Measurements from ENCODE around the gene SH3GL2.
"Not testable (repeated sequence)": the region's sequence is repeated elsewhere in the genome, so short reads cannot be mapped to it uniquely, and the experiment has no call there.

The SH3GL2 gene

DNA sequence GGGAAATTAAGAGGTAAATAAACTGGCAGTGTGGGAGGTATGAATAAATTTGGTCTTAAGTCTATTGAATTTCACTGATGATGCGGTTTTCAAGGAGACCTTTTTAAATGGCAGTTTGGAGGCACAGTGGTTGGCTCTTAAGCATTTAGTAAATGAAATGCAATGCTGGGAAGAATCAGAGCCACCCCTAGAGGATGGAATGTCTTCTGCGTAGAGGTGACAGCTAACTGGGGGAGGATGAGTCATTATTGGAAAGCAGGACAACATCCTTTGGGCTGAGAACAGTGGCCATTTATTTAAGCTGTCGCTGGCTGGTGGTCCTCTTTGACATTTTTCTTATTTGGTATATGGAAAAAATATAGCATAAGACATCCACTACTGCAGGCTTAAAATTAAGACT is 163.2 kb downstream of the SH3GL2 start:
- in situ Hi-C loops (cut with MboI; ENCODE audit: low sequenced_read_pairs), result no loop called here

DNA sequence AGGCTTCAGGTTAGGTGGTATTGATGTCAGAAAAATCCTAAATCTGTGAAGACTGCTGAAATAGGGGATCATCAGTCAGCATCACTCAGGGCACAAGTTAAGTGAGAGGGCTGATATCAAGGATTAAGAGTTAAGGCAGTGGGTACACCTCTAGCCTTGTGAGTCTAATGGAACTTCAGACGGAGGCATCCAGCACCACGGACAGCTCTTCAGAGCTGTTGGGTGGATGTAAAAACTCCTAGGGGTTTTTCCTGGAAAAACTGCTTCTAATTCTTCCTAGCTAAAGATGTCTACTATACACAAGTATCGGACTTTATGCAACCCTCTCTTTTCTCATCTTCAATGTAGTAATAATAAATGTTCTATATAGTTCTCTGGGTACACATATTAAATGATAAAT is 165.9 kb downstream of the SH3GL2 start:
- in situ Hi-C loops (cut with MboI; ENCODE audit: low sequenced_read_pairs), result no loop called here

DNA sequence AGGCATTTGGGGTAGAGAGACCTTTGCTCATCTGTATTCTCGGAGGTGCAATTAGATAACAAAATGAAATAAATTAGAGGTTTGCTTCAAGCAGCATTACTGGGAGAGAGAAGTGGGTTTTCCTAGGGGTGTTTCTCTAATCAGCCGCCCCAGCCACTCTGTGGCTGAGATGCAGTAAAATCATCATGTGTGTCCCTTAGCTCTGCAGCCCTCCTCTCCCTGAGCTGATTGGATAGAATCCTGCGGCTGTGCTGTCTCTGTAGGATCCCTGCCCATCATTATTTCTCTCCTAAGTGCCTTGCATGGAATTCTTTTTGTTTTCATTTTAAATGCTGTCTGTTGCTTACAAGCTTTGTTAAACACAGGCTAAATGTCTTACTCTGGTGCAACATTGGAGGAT is 171.4 kb downstream of the SH3GL2 start:
- in situ Hi-C loops (cut with MboI; ENCODE audit: low sequenced_read_pairs), result no loop called here

DNA sequence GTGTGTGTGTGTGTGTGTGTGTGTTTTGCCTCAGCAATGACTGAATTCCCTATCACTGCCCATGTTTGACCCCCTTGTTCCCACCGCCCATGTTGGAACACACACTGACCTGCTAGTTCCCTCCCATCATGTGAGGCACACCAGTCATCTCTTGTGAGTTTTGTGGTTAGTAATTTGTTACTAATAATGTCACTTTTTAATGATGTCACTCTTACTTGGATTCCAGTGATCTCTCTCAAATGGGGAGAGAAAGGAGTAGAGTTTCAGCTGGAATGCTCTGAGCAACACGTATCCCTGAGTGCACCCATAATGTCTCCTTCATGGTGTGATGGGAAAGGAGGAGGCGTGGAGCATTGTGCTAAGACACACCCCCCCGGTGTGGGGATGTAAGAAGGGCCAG is 172.6 kb downstream of the SH3GL2 start:
- in situ Hi-C loops (cut with MboI; ENCODE audit: low sequenced_read_pairs), result no loop called here

DNA sequence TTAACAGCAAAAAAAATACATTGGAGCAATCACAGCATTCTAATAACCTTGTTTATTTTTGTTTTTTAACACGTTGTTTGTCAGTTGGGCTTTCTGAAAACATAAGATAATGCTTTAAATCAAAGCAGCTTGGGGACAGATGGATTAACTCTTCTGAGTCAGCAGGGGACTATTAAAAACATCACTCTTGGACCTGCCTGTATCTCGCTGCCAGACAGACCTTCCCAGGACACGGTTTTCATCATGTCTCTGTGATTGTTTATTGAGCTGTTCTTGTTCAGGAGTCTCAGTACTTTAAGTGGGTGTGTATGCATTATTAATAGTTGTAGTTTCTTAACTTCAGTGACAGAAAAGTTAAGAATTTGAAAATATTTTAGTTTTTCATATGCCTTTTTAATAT is 173.2 kb downstream of the SH3GL2 start:
- in situ Hi-C loops (cut with MboI; ENCODE audit: low sequenced_read_pairs), result no loop called here

DNA sequence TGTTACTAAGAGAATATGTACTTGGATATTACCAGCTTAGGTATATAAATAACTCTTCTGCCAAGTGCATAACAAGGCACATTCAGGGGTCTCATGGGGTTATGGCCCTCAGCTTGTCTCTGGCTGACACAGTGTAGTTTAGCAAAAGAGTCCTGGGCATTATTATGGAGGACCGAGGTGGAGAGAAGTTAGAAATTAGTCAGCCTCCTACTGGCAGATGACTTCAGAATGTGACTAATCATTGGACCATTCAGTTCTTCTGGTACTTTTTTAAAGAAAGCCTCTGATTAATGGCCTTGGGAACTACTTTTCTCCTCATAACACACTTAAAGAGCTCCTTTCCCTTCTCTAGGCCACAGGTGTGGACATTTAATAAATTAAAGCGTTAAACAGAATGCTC is 178.9 kb downstream of the SH3GL2 start:
- in situ Hi-C loops (cut with MboI; ENCODE audit: low sequenced_read_pairs), result no loop called here

DNA sequence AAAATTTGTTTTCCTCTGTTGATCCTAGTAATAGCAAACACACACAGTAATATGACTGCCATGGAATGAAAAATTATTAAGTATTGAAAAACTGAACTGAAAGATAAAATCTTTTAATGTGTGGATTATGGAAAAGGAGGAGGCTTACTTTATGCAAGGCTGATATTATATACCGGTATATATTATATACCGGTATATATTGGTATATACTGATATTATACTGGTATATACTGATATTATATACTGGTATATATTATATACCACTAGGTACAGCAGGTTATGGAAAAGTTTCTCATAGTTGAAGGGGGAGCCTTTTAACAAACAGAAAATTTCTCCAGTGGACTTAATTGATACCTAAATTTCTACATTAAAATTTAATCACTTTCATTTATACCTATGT is 181.4 kb downstream of the SH3GL2 start:
- in situ Hi-C loops (cut with MboI; ENCODE audit: low sequenced_read_pairs), result no loop called here

DNA sequence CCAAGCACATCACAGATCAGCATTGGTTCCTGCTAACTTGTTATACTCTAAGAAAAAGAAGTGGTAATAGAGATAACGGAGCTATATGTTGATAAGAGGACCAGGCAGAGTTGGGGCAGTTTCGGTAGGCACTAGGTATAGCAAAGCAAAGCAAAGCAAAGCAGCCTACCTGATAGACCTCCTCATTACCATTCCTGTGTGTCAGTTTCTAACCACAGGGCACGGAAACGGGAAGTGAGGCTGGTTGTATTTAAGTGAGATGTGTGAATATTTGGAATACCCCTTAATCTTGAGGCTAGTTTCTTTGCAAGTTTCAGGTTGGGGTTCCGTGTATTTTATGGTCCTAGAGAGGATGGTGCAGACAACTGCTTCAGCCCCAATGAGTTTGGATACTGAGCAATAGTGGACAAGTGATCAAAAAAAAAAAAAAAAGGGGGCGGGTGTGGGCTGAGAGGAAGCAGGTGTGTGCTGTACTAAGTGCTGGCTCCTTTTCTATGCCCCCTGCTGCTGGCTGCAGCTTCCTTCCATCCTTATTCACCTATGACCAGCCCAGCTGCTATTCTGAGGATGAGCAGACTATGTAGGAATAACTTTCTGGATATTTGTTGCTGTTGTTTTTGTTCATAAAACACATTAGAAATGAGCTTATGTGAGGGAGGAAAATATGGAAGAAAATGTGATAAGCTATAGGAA is 183.3 kb downstream of the SH3GL2 start:
- in situ Hi-C loops (cut with MboI; ENCODE audit: low sequenced_read_pairs), result no loop called here

DNA sequence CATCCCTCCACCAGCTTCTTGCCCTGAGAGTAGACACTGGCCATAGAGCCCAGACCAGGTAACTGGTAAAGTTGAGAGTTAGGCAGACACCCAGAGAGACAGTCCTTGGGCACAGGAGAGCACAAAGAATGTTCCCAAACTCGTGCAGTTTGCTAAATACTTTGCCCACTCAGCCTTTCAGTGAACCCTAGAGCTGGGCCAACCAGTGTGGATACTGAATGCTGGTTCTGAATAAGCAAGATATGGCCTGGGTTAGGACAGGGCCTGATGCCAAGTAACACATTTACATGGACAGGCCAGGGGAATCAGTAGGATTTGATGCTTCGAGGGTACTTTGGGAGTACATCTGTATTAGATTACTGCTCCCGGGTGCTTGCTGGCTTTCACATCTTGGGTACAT is 185.4 kb downstream of the SH3GL2 start:
- in situ Hi-C loops (cut with MboI; ENCODE audit: low sequenced_read_pairs), result no loop called here

DNA sequence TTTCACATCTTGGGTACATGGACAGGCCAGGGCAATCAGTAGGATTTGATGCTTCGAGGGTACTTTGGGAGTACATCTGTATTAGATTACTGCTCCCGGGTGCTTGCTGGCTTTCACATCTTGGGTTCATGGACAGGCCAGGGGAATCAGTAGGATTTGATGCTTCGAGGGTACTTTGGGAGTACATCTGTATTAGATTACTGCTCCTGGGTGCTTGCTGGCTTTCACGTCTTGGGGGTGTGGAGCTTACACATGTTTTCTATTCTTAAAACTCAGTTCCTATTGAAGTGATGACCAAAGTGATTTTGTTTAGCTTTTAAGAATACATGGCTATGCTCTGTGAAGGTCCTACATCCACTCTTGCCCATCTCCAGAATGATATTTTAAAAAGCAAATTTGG is 186.3 kb downstream of the SH3GL2 start:
- in situ Hi-C loops (cut with MboI; ENCODE audit: low sequenced_read_pairs), result not testable (repeated sequence)

DNA sequence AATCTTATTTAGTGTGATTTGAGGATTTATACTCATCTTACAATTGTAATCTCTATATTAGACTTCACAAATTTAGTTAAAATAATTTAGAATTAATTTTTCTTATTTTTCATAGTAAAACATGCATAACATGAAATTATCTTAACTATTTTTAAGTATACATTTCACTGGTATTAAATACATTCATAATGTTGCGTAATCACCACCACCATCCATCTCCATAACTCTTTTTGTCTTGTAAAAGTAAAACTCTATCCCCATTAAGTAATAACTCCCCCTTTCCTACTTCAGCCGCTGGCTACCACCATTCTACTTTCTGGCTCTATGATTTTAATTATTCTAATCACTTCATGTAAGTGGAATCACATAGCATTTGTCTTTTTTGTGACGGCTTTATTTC is 193.4 kb downstream of the SH3GL2 start:
- in situ Hi-C loops (cut with MboI; ENCODE audit: low sequenced_read_pairs), result no loop called here

DNA sequence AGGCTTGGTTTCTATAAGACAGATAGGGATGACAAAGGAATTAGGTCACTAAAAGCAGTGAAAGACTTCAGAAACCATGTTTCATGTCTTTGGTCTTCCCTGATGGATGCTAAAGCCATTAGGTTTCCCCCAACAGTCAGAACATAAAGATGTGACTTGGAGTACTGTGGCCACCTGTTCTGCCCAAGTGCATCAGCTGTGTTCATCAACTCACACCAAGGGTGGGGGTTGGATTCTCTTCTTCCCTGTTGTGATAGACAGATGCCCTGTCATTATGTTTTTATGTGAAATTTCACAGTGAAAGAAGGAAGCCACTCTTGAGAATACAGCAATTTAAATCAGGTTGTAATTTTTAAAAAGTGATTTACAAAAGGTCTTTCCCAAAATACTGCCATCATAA is 196.8 kb downstream of the SH3GL2 start:
- in situ Hi-C loops (cut with MboI; ENCODE audit: low sequenced_read_pairs), result no loop called here

DNA sequence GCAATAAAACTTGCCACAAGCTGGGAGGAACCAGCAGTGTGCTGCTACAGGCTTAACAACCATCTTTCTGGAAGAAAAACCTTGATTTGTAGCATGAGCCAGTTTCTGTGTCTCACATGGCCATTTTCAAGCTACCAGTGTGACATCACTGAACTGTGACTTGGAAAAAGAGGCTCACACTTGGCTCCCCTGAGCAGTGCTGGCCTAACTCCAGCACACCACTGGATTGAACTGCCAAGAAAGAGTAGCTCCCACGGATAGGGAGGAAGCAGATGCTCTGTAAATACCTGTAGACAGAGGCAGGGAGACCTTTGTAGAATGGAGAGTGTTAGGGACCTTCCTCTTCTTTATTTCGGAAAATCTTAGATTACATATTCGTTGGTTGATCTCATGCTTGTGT is 197.9 kb downstream of the SH3GL2 start:
- in situ Hi-C loops (cut with MboI; ENCODE audit: low sequenced_read_pairs), result no loop called here

DNA sequence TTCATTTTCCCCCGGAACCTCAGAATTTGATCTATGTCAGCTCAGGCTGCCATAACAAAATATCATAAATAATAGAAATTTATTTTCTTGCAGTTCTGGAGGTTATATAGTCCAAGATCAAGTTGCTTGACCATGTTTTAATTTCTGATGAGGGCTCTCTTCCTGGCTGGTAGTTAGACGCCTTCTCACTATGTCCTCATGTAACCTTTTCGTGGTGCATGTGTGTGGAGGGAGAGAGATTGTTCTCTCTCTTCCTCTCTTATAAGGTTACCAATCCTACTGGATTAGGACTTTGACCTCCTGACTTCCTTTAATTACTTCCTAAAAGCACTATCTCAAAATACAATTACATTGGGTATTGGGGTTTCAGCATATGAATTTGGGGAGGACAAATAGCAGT is 198.6 kb downstream of the SH3GL2 start:
- in situ Hi-C loops (cut with MboI; ENCODE audit: low sequenced_read_pairs), result no loop called here

DNA sequence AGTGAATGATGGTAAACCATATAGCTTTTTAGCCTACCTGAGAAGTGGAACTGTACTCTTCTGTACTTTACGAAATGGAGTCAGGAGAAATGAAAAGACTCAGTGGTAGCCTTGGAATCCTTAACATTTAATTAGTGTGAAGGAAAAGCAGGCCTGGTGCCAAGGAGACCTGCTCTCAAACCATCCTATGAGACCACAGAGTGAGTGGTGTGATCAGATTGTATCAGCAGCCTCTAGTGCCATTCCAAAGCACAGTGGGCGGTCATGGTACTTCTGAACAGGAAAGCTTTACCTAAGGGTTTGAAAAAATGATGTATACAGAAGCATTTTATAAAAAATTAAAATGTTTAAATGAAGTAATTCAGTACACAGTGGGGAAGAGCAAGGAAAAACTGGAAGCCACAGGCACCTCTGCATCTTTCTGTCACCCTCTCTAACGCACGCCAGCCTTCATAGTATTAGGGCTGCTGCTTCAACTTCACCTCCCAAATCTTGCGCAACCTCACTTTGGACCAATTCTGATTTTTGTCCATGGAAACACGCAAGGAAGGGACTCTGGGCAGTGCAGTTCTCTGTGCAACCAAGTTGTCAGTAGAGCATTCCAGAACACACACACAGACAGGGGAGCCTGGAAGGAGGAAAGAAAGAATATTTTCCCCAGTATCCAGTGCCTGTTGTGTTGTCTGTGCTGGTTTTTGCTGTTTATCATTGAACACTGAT is 203.7 kb downstream of the SH3GL2 start:
- in situ Hi-C loops (cut with MboI; ENCODE audit: low sequenced_read_pairs), result no loop called here

DNA sequence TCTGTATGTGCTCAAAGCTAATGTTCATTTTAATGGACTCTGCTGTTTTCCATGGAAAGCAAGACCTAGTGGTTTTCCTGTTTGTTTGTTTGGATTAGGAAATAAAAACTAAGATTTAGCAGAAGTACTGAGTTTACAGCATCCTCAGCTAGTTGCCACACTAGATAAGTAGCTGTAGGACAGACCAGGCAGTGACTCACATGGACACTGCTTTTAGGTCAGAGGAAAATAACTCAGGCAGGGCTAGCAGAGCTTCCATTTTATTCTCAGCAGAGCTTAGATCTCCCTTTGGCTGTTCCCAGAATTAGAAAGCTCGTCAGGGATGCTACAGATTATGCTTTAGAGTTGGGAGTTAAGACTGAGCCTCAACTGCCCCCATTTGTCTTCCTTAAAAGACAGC is 204.4 kb downstream of the SH3GL2 start:
- in situ Hi-C loops (cut with MboI; ENCODE audit: low sequenced_read_pairs), result no loop called here

DNA sequence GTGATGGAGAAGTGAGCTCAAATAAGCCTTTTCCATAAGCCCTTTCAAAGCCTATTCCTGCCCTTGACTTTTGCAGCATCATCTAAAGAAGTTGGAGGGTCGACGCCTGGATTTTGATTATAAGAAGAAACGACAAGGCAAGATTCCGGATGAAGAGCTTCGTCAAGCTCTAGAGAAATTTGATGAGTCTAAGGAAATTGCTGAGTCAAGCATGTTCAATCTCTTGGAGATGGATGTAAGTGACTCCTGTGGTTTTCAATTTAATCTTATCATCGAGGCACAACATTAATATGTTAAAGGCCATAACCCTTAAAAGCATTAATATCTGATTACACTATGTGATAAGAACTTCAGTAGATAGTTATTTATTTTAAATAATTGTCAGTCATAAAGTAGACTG is 210.4 kb downstream of the SH3GL2 start:
- in situ Hi-C loops (cut with MboI; ENCODE audit: low sequenced_read_pairs), result no loop called here

DNA sequence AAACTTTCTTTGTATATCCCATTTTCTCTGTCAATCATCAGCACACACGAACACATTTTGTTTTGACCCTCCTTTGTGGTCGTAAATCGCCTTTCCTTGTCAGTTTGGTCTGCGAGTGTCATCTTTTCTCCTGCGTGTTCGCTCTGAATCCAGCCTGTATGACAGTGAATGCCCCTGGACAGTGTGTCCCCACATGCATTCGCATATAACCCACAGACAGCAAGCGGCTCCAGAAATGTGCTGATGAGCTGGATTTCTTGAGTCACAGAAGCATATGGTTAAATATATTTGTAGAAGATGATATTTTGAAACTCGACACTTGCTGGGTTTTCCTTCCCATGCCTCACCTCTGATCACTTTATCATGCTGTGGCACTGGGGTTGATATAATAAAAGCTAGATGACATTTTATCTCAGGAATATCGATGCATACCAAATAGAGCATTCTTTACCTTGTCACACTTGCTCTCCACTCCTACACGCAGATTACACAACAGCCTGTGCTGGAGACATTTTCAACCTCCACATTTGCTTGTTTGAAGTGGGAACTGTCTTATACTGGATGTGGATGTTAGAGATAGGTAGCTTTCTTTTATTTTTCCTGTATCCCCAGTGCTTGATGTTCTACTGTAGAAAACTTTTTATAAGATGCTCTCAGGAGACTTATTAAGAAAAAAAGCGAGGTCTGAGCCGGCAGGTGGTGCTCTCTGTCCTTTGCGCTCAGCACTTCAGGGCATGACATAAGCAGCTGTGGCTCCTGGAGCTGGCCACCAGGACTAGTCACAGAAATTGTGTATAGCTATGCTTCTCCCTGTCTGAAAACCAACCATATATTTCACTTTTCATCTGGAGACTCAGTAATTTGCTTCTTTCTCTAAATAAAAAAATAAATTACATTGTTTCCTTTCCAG is 215.1 kb downstream of the SH3GL2 start:
- in situ Hi-C loops (cut with MboI; ENCODE audit: low sequenced_read_pairs), result no loop called here

DNA sequence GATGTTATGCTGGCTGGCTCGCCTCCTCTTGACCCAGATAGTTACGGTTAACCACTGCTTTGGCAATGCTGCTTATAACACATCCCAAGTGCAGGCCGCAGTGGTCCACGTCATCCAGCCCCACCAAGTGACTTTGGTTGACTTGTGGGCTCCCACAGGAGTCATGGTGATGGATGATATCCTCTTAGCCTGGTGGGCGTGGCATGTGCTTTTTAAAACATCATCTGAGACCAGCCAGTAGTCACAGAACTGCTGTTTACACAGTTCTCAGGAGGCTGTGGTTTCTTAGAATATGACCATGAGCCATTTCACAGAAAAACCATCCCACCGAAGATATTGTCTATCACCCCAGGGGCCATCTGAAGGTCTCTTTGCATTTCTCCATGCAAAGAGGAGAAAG is 216.9 kb downstream of the SH3GL2 start:
- in situ Hi-C loops (cut with MboI; ENCODE audit: low sequenced_read_pairs), result no loop called here

DNA sequence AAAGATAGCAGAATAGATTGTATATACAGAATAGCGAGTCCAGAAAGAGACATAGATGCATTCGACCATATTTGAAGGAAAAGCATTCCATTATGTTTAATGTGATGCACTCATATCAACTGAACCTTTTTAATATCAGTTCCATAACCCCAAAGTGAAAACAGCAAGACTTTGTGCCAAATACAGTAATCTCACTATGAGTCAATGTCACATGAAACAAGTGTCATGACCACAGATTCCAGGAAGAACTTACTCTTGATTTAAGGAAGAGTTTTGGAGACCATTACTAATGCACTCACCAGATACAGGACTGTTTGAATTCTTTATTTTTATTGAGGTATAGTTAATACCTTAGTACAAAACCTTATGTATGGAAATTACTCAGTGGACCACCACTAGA is 220.5 kb downstream of the SH3GL2 start:
- in situ Hi-C loops (cut with MboI; ENCODE audit: low sequenced_read_pairs), result no loop called here

DNA sequence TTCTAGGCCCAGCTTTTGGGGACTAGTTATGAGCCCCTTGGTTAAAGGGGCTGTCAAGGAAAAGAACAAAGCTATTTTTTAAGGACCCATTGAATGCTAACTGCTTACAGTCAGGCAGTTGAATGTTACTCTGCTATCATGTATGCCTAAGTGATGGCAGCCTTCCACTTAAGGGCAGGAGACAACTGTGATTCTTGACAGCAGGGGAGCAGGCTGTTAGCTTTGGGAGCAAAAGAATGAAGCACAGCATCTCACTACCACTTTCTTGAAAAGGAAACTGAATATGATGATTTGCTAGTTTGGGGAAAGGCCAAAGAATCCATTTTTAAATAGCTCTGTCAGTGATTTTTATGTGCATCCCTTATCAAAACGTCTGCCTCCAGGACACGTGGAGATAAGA is 221.6 kb downstream of the SH3GL2 start:
- in situ Hi-C loops (cut with MboI; ENCODE audit: low sequenced_read_pairs), result loop anchor here (25.0 kb wide), 1 partner anchor 412 kb away; no protein-coding TSS in a partner anchor

Measured in HL-60/S4 treated with phorbol 12-myristate 13-acetate at 8.2 ng/mL for 4 days and 3 days (cell line).